Measurements from ENCODE around the gene LLGL2.

Gene LLGL2

GRCh38 chr17:75507733-75508719, 17.5 kb upstream of the LLGL2 start:
- Histone ChIP-seq H3K27ac (no peak overlapping the region), H3K27me3 (ENCODE audit: insufficient read depth, low read depth, severe bottlenecking) (no peaks in the 10 kb centered on the region), H3K9me3 (ENCODE audit: severe bottlenecking) (no peaks in the 10 kb centered on the region), H3K36me3 (peaks cover 89% of the 10 kb centered on the region), H3K4me3 (ENCODE audit: low read depth, low read length) (no peak overlapping the region)
- no peak for DNase-seq
- no peak for TF ChIP-seq CTCF (IDR thresholded peaks at IDR 0.05; ENCODE audit: low read depth, low read length)

GRCh38 chr17:75508931-75509361, 16.6 kb upstream of the LLGL2 start:
- Histone ChIP-seq H3K27me3 (ENCODE audit: insufficient read depth, low read depth, severe bottlenecking) (no peaks in the 10 kb centered on the region), H3K9me3 (ENCODE audit: severe bottlenecking) (no peaks in the 10 kb centered on the region), H3K36me3 (peaks cover 92% of the 10 kb centered on the region), H3K4me3 (ENCODE audit: low read depth, low read length) (no peak overlapping the region), H3K27ac (no peak overlapping the region)
- no peak for DNase-seq
- TF ChIP-seq CTCF (IDR thresholded peaks at IDR 0.05; ENCODE audit: low read depth, low read length) = no peak

- no peak for TF ChIP-seq CTCF (IDR thresholded peaks at IDR 0.05; ENCODE audit: low read depth, low read length)
- Histone ChIP-seq H3K27ac (no peak overlapping the region), H3K9me3 (ENCODE audit: severe bottlenecking) (no peaks in the 10 kb centered on the region), H3K36me3 (peaks cover 85% of the 10 kb centered on the region), H3K27me3 (ENCODE audit: insufficient read depth, low read depth, severe bottlenecking) (no peaks in the 10 kb centered on the region), H3K4me3 (ENCODE audit: low read depth, low read length) (no peak overlapping the region)
- DNase-seq = no peak
Observed at GRCh38 chr17:75509528-75510258, 15.8 kb upstream of the LLGL2 start.

GRCh38 chr17:75511270-75511609, 14.3 kb upstream of the LLGL2 start:
- no peak for DNase-seq
- Histone ChIP-seq H3K4me3 (ENCODE audit: low read depth, low read length) (no peak overlapping the region), H3K27me3 (ENCODE audit: insufficient read depth, low read depth, severe bottlenecking) (no peaks in the 10 kb centered on the region), H3K36me3 (peaks cover 75% of the 10 kb centered on the region), H3K27ac (no peak overlapping the region), H3K9me3 (ENCODE audit: severe bottlenecking) (no peaks in the 10 kb centered on the region)
- no peak for TF ChIP-seq CTCF (IDR thresholded peaks at IDR 0.05; ENCODE audit: low read depth, low read length)

GRCh38 chr17:75511610-75512575, 13.6 kb upstream of the LLGL2 start:
- Histone ChIP-seq H3K27ac (no peak overlapping the region), H3K36me3 (peaks cover 69% of the 10 kb centered on the region), H3K27me3 (ENCODE audit: insufficient read depth, low read depth, severe bottlenecking) (no peaks in the 10 kb centered on the region), H3K4me3 (ENCODE audit: low read depth, low read length) (no peak overlapping the region), H3K9me3 (ENCODE audit: severe bottlenecking) (no peaks in the 10 kb centered on the region)
- no peak for TF ChIP-seq CTCF (IDR thresholded peaks at IDR 0.05; ENCODE audit: low read depth, low read length)
- DNase-seq = no peak
